Measurements from ENCODE around the gene GALNT18. TPM values are rescaled to one million over a fixed set of nuclear protein-coding genes. Genes with fewer than 3 reads are reported as not detected.

The GALNT18 gene
- total and polyA plus RNA-seq, 4 donors: 2.1 to 11.0 (median 3.8) TPM

DNA sequence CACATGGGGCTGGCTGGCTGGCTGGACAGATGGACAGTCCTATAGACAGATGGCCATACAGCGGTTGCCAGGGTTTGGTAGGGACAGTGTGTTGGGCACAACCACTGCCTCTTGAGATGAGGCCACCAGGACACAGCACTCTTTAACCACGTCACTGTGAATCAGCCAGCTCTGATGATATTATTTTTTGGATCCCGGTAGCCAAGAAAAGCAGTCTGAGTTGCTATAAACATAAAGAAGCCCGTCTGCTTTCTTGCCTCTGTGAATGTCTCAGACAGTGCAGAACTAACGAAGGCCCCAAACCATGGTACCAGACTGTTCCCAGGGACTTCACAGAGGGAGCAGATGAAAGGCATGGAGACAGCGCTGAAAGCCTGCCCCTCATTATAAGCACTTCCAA, 152.9 kb downstream of the GALNT18 start:
- H3K9me3 ChIP-seq (ENCODE audit: control insufficient read depth in 4 of 4, low read length in 3 of 4): no peaks in the 10 kb centered on the region
- no peak overlapping the region for H3K27ac ChIP-seq (ENCODE audit: low read depth in 1 of 2, low read length in 2 of 2)
- TF ChIP-seq, protein P1, sequence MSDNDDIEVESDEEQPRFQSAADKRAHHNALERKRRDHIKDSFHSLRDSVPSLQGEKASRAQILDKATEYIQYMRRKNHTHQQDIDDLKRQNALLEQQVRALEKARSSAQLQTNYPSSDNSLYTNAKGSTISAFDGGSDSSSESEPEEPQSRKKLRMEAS (IDR thresholded peaks at IDR 0.05): no peak
- TF ChIP-seq, protein P2, sequence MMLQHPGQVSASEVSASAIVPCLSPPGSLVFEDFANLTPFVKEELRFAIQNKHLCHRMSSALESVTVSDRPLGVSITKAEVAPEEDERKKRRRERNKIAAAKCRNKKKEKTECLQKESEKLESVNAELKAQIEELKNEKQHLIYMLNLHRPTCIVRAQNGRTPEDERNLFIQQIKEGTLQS (IDR thresholded peaks at IDR 0.05): no peak
- TF ChIP-seq RAD21 (IDR thresholded peaks at IDR 0.05) (no peak), RXRA (IDR thresholded peaks at IDR 0.05) (no peak), TAF1 (conservative IDR thresholded peaks at IDR 0.05) (no peak), FOXA2 (IDR thresholded peaks at IDR 0.05) (no peak), YY1 (IDR thresholded peaks at IDR 0.05) (no peak), SP1 (IDR thresholded peaks at IDR 0.05) (no peak), JUND (IDR thresholded peaks at IDR 0.05) (no peak), FOXA1 (IDR thresholded peaks at IDR 0.05) (no peak), EGR1 (IDR thresholded peaks at IDR 0.05; ENCODE audit: low read depth in 2 of 2) (no peak), HNF4A (conservative IDR thresholded peaks at IDR 0.05) (no peak), NR2F2 (IDR thresholded peaks at IDR 0.05) (no peak), HNF4G (IDR thresholded peaks at IDR 0.05) (no peak)
- TF ChIP-seq, protein P3, sequence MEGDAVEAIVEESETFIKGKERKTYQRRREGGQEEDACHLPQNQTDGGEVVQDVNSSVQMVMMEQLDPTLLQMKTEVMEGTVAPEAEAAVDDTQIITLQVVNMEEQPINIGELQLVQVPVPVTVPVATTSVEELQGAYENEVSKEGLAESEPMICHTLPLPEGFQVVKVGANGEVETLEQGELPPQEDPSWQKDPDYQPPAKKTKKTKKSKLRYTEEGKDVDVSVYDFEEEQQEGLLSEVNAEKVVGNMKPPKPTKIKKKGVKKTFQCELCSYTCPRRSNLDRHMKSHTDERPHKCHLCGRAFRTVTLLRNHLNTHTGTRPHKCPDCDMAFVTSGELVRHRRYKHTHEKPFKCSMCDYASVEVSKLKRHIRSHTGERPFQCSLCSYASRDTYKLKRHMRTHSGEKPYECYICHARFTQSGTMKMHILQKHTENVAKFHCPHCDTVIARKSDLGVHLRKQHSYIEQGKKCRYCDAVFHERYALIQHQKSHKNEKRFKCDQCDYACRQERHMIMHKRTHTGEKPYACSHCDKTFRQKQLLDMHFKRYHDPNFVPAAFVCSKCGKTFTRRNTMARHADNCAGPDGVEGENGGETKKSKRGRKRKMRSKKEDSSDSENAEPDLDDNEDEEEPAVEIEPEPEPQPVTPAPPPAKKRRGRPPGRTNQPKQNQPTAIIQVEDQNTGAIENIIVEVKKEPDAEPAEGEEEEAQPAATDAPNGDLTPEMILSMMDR (IDR thresholded peaks at IDR 0.05; ENCODE audit: low read depth, low read length, missing input control): no peak
- TF ChIP-seq, protein P4, sequence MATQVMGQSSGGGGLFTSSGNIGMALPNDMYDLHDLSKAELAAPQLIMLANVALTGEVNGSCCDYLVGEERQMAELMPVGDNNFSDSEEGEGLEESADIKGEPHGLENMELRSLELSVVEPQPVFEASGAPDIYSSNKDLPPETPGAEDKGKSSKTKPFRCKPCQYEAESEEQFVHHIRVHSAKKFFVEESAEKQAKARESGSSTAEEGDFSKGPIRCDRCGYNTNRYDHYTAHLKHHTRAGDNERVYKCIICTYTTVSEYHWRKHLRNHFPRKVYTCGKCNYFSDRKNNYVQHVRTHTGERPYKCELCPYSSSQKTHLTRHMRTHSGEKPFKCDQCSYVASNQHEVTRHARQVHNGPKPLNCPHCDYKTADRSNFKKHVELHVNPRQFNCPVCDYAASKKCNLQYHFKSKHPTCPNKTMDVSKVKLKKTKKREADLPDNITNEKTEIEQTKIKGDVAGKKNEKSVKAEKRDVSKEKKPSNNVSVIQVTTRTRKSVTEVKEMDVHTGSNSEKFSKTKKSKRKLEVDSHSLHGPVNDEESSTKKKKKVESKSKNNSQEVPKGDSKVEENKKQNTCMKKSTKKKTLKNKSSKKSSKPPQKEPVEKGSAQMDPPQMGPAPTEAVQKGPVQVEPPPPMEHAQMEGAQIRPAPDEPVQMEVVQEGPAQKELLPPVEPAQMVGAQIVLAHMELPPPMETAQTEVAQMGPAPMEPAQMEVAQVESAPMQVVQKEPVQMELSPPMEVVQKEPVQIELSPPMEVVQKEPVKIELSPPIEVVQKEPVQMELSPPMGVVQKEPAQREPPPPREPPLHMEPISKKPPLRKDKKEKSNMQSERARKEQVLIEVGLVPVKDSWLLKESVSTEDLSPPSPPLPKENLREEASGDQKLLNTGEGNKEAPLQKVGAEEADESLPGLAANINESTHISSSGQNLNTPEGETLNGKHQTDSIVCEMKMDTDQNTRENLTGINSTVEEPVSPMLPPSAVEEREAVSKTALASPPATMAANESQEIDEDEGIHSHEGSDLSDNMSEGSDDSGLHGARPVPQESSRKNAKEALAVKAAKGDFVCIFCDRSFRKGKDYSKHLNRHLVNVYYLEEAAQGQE (IDR thresholded peaks at IDR 0.05): no peak
- no peak overlapping the region for H3K9ac ChIP-seq (ENCODE audit: low read depth in 1 of 2, low read length in 2 of 2)
- DNase-seq (ENCODE audit: low spot score): no peak
- H3K4me1 ChIP-seq (ENCODE audit: control insufficient read depth in 4 of 4, insufficient read depth in 4 of 4, low read length in 3 of 4): no peaks in the 10 kb centered on the region
- no peaks in the 10 kb centered on the region for H3K27me3 ChIP-seq (ENCODE audit: control insufficient read depth in 4 of 4, insufficient read depth in 4 of 4, low read length in 3 of 4)
- H3K36me3 ChIP-seq (ENCODE audit: control insufficient read depth in 4 of 4, insufficient read depth in 3 of 4, low read depth in 1 of 4, low read length in 3 of 4): no peaks in the 10 kb centered on the region
- no peak overlapping the region for H3K4me3 ChIP-seq (ENCODE audit: low read depth in 1 of 3, low read length in 3 of 3)
- 92% methylated on average over 6 of the region's 6 CpGs for WGBS

DNA sequence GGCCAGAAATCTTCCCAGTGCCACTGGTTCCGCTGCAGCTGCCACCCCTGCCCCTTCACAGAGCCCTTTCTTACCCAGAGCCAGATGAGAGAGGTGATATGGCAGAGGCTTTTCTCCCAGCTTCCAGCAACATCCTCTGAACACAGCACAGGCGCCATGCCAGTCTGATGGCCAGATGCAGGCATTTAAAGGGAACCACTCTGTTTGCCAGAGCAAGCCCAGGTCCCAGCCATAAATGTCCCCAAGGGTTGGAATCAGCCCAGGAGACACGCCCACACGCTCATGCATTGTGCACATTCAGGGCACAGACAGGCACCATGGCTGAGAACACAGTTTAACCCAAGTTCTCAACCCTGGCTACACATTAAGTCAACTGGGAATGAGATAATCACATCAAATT, 154.5 kb downstream of the GALNT18 start:
- WGBS: 86% methylated on average over 4 of the region's 4 CpGs
- H3K4me1 ChIP-seq (ENCODE audit: control insufficient read depth in 4 of 4, insufficient read depth in 4 of 4, low read length in 3 of 4): no peaks in the 10 kb centered on the region
- no peak overlapping the region for H3K4me3 ChIP-seq (ENCODE audit: low read depth in 1 of 3, low read length in 3 of 3)
- no peaks in the 10 kb centered on the region for H3K9me3 ChIP-seq (ENCODE audit: control insufficient read depth in 4 of 4, low read length in 3 of 4)
- no peaks in the 10 kb centered on the region for H3K36me3 ChIP-seq (ENCODE audit: control insufficient read depth in 4 of 4, insufficient read depth in 3 of 4, low read depth in 1 of 4, low read length in 3 of 4)
- no peak overlapping the region for H3K9ac ChIP-seq (ENCODE audit: low read depth in 1 of 2, low read length in 2 of 2)
- H3K27me3 ChIP-seq (ENCODE audit: control insufficient read depth in 4 of 4, insufficient read depth in 4 of 4, low read length in 3 of 4): no peaks in the 10 kb centered on the region
- H3K27ac ChIP-seq (ENCODE audit: low read depth in 1 of 2, low read length in 2 of 2): no peak overlapping the region
- DNase-seq (ENCODE audit: low spot score): no peak
- TF ChIP-seq, protein P1 (IDR thresholded peaks at IDR 0.05): no peak
- TF ChIP-seq FOXA2 (IDR thresholded peaks at IDR 0.05) (no peak), HNF4A (conservative IDR thresholded peaks at IDR 0.05) (no peak), EGR1 (IDR thresholded peaks at IDR 0.05; ENCODE audit: low read depth in 2 of 2) (no peak), RXRA (IDR thresholded peaks at IDR 0.05) (no peak), SP1 (IDR thresholded peaks at IDR 0.05) (no peak)
- TF ChIP-seq, protein P5, sequence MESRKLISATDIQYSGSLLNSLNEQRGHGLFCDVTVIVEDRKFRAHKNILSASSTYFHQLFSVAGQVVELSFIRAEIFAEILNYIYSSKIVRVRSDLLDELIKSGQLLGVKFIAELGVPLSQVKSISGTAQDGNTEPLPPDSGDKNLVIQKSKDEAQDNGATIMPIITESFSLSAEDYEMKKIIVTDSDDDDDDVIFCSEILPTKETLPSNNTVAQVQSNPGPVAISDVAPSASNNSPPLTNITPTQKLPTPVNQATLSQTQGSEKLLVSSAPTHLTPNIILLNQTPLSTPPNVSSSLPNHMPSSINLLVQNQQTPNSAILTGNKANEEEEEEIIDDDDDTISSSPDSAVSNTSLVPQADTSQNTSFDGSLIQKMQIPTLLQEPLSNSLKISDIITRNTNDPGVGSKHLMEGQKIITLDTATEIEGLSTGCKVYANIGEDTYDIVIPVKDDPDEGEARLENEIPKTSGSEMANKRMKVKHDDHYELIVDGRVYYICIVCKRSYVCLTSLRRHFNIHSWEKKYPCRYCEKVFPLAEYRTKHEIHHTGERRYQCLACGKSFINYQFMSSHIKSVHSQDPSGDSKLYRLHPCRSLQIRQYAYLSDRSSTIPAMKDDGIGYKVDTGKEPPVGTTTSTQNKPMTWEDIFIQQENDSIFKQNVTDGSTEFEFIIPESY (IDR thresholded peaks at IDR 0.05): no peak
- TF ChIP-seq, protein P3 (IDR thresholded peaks at IDR 0.05; ENCODE audit: low read depth, low read length, missing input control): no peak
- TF ChIP-seq, protein P4 (IDR thresholded peaks at IDR 0.05): no peak

Measured in liver (tissue), 9 donors.